Activated CD8-positive, alpha-beta memory T cell treated with anti-CD3 and anti-CD28 coated beads, Interleukin-2, amount 50 U/mL, for 48 hours (primary cell): Measurements from ENCODE around the gene PCDHB14.
"Not testable (repeated sequence)": the region's sequence is repeated elsewhere in the genome, so short reads cannot be mapped to it uniquely, and the experiment has no call there.

ENCODE experiments used
- DNase-seq: peaks from one replicate; pipeline ENCODE4 v3.0.0-alpha.2; 2020

Gene PCDHB14

GRCh38 chr5:141210849-141211248 is 12.3 kb upstream of the PCDHB14 start:
- not testable (repeated sequence) for DNase-seq

- DNase-seq = not testable (repeated sequence)
Measured at GRCh38 chr5:141213656-141214339, 9.3 kb upstream of the PCDHB14 start, which contains the start of gene PCDHB13. Gene PCDHB13 (plus strand): TSS chr5:141213919. CDS start chr5:141214124, 205 bp downstream.

GRCh38 chr5:141214583-141214982 is 8.6 kb upstream of the PCDHB14 start:
- DNase-seq = not testable (repeated sequence)

- DNase-seq = not testable (repeated sequence)
Measured at GRCh38 chr5:141215504-141215903, 7.6 kb upstream of the PCDHB14 start.

- DNase-seq = not testable (repeated sequence)
Measured at GRCh38 chr5:141216035-141216434, 7.1 kb upstream of the PCDHB14 start.

- not testable (repeated sequence) for DNase-seq
Measured at GRCh38 chr5:141224844-141225243, 1.7 kb downstream of the PCDHB14 start.

GRCh38 chr5:141225421-141225820 is 2.3 kb downstream of the PCDHB14 start:
- not testable (repeated sequence) for DNase-seq

- no peak for DNase-seq
Measured at GRCh38 chr5:141234109-141234667, 11.0 kb downstream of the PCDHB14 start.

- DNase-seq = not testable (repeated sequence)
Measured at GRCh38 chr5:141235922-141236321, 12.8 kb downstream of the PCDHB14 start.

GRCh38 chr5:141236516-141237313 is 13.6 kb downstream of the PCDHB14 start:
- no peak for DNase-seq

GRCh38 chr5:141241496-141241895 is 18.4 kb downstream of the PCDHB14 start:
- no peak for DNase-seq

- DNase-seq = no peak
Measured at GRCh38 chr5:141245250-141245717, 22.1 kb downstream of the PCDHB14 start, which contains the start of gene PCDHB15. Gene PCDHB15 (plus strand): TSS chr5:141245395. CDS start chr5:141245579, 184 bp downstream.

- not testable (repeated sequence) for DNase-seq
Measured at GRCh38 chr5:141246971-141247370, 23.8 kb downstream of the PCDHB14 start.

GRCh38 chr5:141247434-141247833 is 24.3 kb downstream of the PCDHB14 start:
- DNase-seq = not testable (repeated sequence)

GRCh38 chr5:141250576-141250975 is 27.4 kb downstream of the PCDHB14 start:
- no peak for DNase-seq

GRCh38 chr5:141258464-141258863 is 35.3 kb downstream of the PCDHB14 start:
- no peak for DNase-seq

- no peak for DNase-seq
Measured at GRCh38 chr5:141258948-141259347, 35.8 kb downstream of the PCDHB14 start.

- no peak for DNase-seq
Measured at GRCh38 chr5:141260458-141261237, 37.5 kb downstream of the PCDHB14 start.

GRCh38 chr5:141261238-141261546 is 38.0 kb downstream of the PCDHB14 start:
- no peak for DNase-seq

GRCh38 chr5:141269195-141269594 is 46.1 kb downstream of the PCDHB14 start:
- no peak for DNase-seq

GRCh38 chr5:141272906-141273305 is 49.8 kb downstream of the PCDHB14 start:
- DNase-seq = no peak
